Upper lobe of right lung (tissue), 1 donor: Measurements from ENCODE around the gene LNX2. TPM values are rescaled to one million over a fixed set of nuclear protein-coding genes. Genes with fewer than 3 reads are reported as not detected.
"Not testable (repeated sequence)": the region's sequence is repeated elsewhere in the genome, so short reads cannot be mapped to it uniquely, and the experiment has no call there.

Experiments
- ATAC-seq: fragments of 200-7000 bp; cut with Tn5 transposase; one replicate; pipeline ENCODE4 v1.9.1; 2020; ENCODE audit warnings: mild to moderate bottlenecking, moderate library complexity
- DNase-seq: peaks from one replicate; pipeline ENCODE4 v3.0.0-alpha.2; 2020
- H3K27ac ChIP-seq: fragments of 200-600 bp; one replicate; pipeline ENCODE4 v1.8.0; 2022
- H3K27me3 ChIP-seq: fragments of 200-600 bp; one replicate; pipeline ENCODE4 v1.8.0; 2022; ENCODE audit warnings: mild to moderate bottlenecking
- H3K36me3 ChIP-seq: fragments of 200-600 bp; one replicate; pipeline ENCODE4 v1.8.0; 2022
- H3K4me1 ChIP-seq: fragments of 200-600 bp; one replicate; pipeline ENCODE4 v1.8.0; 2022
- H3K4me3 ChIP-seq: fragments of 200-600 bp; one replicate; pipeline ENCODE4 v1.8.0; 2022; ENCODE audit warnings: mild to moderate bottlenecking
- H3K9me3 ChIP-seq: fragments of 200-600 bp; one replicate; pipeline ENCODE4 v1.8.0; 2022
- intact Hi-C: fragments of 100-400 bp; cut with DNase I; formaldehyde crosslinking; loops from one replicate; pipeline ENCODE4 v1.11.0; 2022
- total RNA-seq: library from RNA; stranded (reverse); fragmentation: NEBNext Ultra II Directional; extraction: Animal tissue kit (Norgen Biotek cat#: 25700); gene quantifications from one replicate; pipeline ENCODE4 v1.2.1, GENCODE V29; 2021
- TF ChIP-seq, protein P1 (sequence below): fragments of 200-600 bp; IDR thresholded peaks from one replicate; pipeline ENCODE4 v1.8.0; 2022; ENCODE audit warnings: antibody characterized with exemption
- donor health status: DM: no; HTN: yes; CAD: no; lungs with severe emphysema.

Gene LNX2
- total RNA-seq, 1 donor from 2014 or later: 35.3 TPM

DNA sequence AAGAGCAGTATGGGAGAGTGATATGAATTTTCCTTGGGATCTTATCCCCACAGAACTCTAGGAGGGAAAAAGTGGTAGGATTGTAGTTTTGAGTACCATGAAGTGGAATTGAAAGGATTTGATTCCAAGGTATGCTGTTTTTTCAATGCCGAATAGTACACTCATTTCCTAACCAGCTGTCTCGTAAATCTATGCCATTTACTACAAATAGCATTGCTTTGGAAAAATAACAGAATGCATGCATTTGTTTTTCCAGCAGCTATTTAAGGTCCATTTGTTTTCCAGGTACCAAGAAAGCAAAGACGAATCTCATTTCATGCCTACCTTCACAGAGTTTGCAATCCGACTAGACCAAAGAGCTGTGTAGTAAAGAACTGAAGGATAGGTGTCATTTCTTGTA is 11.9 kb upstream of the LNX2 start:
- Histone ChIP-seq H3K36me3 (no peaks in the 10 kb centered on the region), H3K4me1 (peaks cover 10% of the 10 kb centered on the region), H3K27ac (no peak overlapping the region), H3K9me3 (no peaks in the 10 kb centered on the region), H3K27me3 (no peaks in the 10 kb centered on the region), H3K4me3 (no peak overlapping the region)
- DNase-seq (no peak), ATAC-seq (no peak)
- intact Hi-C loops: no loop called here
- TF ChIP-seq, protein P1, sequence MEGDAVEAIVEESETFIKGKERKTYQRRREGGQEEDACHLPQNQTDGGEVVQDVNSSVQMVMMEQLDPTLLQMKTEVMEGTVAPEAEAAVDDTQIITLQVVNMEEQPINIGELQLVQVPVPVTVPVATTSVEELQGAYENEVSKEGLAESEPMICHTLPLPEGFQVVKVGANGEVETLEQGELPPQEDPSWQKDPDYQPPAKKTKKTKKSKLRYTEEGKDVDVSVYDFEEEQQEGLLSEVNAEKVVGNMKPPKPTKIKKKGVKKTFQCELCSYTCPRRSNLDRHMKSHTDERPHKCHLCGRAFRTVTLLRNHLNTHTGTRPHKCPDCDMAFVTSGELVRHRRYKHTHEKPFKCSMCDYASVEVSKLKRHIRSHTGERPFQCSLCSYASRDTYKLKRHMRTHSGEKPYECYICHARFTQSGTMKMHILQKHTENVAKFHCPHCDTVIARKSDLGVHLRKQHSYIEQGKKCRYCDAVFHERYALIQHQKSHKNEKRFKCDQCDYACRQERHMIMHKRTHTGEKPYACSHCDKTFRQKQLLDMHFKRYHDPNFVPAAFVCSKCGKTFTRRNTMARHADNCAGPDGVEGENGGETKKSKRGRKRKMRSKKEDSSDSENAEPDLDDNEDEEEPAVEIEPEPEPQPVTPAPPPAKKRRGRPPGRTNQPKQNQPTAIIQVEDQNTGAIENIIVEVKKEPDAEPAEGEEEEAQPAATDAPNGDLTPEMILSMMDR: no peak

DNA sequence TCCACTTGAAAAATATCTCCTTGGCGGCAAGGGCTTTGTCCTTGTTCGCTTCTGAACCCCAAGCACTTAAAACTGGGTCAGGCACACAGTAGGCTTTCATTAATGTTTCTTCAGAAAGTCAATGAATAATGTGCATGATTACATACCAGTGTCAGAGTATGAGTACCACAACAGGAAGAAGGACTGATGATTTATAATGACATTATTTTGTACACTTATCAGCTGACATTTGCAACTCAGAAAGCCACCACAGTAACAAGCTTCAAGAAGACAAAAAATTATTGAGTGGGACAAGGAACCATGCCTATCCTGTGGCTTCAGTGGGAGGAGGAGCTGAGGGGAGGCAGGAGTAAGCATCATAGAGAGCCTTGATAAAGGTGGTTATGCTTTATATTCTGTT is 11.3 kb upstream of the LNX2 start:
- H3K27me3 ChIP-seq: no peaks in the 10 kb centered on the region
- no peak overlapping the region for H3K4me3 ChIP-seq
- no peaks in the 10 kb centered on the region for H3K36me3 ChIP-seq
- TF ChIP-seq, protein P1: no peak
- DNase-seq (no peak), ATAC-seq (no peak)
- no peak overlapping the region for H3K27ac ChIP-seq
- peaks cover 4% of the 10 kb centered on the region for H3K4me1 ChIP-seq
- no peaks in the 10 kb centered on the region for H3K9me3 ChIP-seq
- intact Hi-C loops: no loop called here

DNA sequence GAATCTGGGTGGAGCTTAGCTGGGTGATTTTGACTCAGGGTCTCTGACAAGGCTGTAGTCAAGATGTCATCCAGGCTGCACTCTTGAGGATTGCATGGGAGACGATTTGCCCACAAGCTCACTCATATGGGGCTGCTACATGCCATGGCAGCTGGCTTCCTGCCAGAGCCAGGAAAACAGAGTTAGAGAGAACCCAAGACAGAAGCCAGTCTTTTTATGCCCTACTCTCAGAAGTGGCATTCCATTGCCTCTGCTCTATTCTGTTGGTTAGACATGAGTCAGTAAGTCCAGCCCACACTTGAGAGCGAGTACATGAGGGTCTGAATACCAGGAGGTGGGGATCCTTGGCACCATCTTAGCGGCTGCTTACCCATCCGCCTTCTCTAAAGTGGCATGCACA is 10.8 kb upstream of the LNX2 start:
- DNase-seq (no peak), ATAC-seq (no peak)
- TF ChIP-seq, protein P1: no peak
- Histone ChIP-seq H3K27ac (no peak overlapping the region), H3K9me3 (no peaks in the 10 kb centered on the region), H3K4me1 (peaks cover 7% of the 10 kb centered on the region), H3K4me3 (no peak overlapping the region), H3K36me3 (no peaks in the 10 kb centered on the region), H3K27me3 (no peaks in the 10 kb centered on the region)
- intact Hi-C loops: no loop called here

DNA sequence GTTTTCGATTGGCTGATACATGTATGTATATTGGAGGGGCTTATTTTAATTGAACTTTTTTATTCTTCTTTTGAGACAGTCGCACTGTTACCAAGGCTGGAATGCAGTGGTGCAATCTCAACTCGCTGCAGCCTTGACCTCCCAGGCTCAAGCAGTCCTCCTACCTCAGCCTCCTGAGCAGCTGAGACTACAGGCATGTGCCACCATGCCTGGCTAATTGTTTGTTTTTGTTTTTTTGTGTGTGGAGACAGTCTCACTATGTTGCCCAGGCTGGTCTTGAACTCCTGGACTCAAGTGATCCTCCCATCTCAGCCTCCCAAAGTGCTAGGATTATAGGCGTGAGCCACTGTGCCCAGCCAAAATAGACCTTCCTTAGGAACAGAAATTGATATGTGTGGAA is 8.4 kb upstream of the LNX2 start:
- H3K4me3 ChIP-seq, H3K27me3 ChIP-seq, H3K36me3 ChIP-seq, H3K9me3 ChIP-seq, ATAC-seq, DNase-seq, H3K27ac ChIP-seq, intact Hi-C loops: not testable (repeated sequence)
- peaks cover 11% of the 10 kb centered on the region for H3K4me1 ChIP-seq

DNA sequence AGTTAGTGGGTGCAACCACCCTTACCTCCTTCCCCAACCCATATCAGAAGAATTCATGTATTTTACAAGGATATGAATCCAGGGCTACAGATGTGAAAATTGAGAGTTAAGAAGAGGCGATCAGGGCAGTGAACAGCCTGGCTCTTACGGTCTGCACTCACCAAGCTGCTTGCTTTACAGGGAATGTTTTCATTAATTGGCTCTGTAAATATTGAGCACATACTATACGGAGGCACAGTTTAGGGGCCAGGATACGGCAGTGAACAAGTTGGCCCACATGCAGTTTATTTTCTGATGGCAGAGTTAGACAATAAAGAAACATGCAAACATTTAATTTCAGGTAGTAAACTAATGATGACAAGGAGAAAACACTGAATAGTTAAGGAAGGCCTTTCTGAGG is 7.8 kb upstream of the LNX2 start:
- peaks cover 17% of the 10 kb centered on the region for H3K4me1 ChIP-seq
- H3K9me3 ChIP-seq: no peaks in the 10 kb centered on the region
- TF ChIP-seq, protein P1: no peak
- intact Hi-C loops: no loop called here
- no peak for ATAC-seq
- H3K27ac ChIP-seq: no peak overlapping the region
- no peaks in the 10 kb centered on the region for H3K27me3 ChIP-seq
- DNase-seq: no peak
- H3K36me3 ChIP-seq: no peaks in the 10 kb centered on the region
- H3K4me3 ChIP-seq: no peak overlapping the region

DNA sequence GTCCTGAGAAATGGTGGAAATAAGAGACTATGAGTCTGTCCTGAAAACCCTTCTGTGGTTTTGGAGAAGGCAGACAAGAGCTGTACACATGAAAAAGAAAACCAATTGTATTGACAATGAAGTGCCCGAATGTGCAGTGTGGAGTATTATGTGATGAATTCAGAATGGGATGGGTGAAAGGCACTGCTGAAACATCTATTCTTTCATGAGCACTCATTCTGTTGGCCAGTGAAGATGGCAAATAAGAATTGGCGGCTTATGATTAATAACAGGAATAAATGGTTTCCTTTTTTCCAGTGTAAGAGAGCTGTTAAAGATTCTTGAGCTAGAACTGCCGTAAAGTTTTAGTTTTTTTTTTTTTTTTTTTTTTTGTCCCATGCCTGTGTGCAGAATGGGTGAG is 7.1 kb upstream of the LNX2 start:
- no peaks in the 10 kb centered on the region for H3K27me3 ChIP-seq
- no peak for DNase-seq
- H3K27ac ChIP-seq: no peak overlapping the region
- peaks cover 24% of the 10 kb centered on the region for H3K4me1 ChIP-seq
- intact Hi-C loops: no loop called here
- H3K36me3 ChIP-seq: no peaks in the 10 kb centered on the region
- H3K9me3 ChIP-seq: no peaks in the 10 kb centered on the region
- ATAC-seq: no peak
- TF ChIP-seq, protein P1: no peak
- no peak overlapping the region for H3K4me3 ChIP-seq
